GM10248 (cell line): ENCODE data around the gene MLLT10.
"Not testable (repeated sequence)": the region's sequence is repeated elsewhere in the genome, so short reads cannot be mapped to it uniquely, and the experiment has no call there.

Experiments used
- CTCF ChIA-PET: fragments of 300-600 bp; sonication (Branson Sonifier 250); formaldehyde crosslinking; extraction: SDS; loops from one replicate; lab custom pipeline; 2021; ENCODE audit warnings: antibody characterized with exemption; lab: Yijun Ruan, JAX
- POLR2A ChIA-PET: fragments of 350-650 bp; sonication (Branson Sonifier 250); formaldehyde crosslinking; extraction: SDS; loops from one replicate; lab custom pipeline; 2020; ENCODE audit warnings: antibody characterized with exemption; lab: Yijun Ruan, JAX
- DNase-seq: peaks from one replicate; pipeline ENCODE4 v3.0.0; 2012; ENCODE audit errors: extremely low spot score
- TF ChIP-seq, protein P1 (sequence below): IDR thresholded peaks from 2 replicates; pipeline ENCODE4 v1.5.1; 2012; ENCODE audit warnings: mild to moderate bottlenecking, low read depth; ENCODE audit errors: extremely low read depth, missing control alignments, control extremely low read depth

MLLT10 gene

DNA sequence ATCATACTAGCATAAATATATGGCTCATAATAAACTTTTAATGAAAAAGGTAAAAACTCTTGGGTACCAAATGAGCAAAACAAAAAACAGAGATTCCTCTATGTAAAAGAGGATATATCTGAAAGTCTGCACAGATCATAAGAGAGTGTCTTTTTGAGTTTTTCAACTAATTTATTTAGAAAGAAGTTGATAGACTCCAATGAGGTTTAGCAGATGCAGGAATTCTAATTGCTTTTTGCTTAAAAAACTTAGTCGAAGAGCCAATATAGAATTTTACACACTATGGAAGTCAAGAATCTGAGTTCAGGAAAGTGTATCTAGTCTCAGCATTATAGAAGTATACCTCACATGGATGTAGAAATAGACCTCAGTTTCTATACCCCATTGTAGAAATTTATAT lies 3.4 kb upstream of the MLLT10 start:
- CTCF ChIA-PET: no interaction called here
- POLR2A ChIA-PET: no interaction called here
- TF ChIP-seq, protein P1, sequence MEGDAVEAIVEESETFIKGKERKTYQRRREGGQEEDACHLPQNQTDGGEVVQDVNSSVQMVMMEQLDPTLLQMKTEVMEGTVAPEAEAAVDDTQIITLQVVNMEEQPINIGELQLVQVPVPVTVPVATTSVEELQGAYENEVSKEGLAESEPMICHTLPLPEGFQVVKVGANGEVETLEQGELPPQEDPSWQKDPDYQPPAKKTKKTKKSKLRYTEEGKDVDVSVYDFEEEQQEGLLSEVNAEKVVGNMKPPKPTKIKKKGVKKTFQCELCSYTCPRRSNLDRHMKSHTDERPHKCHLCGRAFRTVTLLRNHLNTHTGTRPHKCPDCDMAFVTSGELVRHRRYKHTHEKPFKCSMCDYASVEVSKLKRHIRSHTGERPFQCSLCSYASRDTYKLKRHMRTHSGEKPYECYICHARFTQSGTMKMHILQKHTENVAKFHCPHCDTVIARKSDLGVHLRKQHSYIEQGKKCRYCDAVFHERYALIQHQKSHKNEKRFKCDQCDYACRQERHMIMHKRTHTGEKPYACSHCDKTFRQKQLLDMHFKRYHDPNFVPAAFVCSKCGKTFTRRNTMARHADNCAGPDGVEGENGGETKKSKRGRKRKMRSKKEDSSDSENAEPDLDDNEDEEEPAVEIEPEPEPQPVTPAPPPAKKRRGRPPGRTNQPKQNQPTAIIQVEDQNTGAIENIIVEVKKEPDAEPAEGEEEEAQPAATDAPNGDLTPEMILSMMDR: no peak
- DNase-seq: no peak

DNA sequence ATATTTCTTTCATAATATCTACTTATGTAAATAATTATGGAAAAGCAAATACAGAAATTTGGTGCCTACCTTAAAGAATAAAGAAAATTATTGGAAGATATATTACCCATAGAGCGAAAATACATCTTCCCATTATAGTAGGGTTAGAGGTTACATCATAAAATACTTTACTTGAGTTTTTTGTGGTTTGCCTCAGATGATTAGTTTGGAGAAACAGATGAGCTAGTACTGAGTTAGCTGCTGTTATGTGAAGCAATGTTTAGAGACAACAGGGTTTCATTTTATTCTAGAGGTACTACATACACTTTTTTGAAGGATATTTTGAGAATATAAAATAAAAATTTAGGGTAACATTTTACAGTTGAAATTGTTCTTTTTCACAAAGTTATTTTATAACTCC lies 2.9 kb upstream of the MLLT10 start:
- TF ChIP-seq, protein P1: no peak
- ChIA-PET POLR2A (no interaction called here), CTCF (no interaction called here)
- DNase-seq: no peak

DNA sequence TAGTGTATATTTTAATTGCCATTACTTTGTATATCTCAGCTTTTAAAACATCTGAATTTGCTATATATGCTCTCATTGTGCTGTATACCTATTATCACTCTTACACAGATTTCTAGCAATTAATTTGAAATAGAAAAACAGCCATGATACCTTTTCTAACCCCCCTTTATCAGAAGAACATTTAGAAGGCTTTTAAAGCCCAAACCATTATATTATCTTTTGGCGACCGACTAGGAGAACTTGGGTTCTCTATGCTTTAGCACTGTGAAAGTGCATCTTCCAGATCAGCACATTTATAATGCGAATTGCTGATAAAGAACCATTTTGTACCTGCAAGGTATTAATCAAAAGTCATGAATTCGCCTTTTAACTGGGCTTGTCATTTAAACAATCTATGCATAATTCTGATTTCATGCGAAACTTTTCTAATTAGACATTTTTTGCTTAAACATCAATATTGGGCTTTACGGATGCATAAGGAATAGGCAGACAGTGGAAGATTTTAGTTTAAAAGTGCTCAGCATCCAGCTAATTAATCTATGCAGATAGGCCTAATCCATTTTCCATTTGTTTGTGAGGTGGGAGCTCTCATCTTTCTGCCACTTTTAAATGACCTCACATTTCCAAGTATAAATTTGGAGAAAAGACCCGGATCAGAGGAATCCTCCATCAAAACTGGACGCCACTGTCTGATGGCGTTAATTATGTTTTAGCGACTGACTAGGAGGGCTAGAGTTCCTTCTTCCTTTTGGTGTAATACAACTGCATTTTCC lies 1.2 kb upstream of the MLLT10 start:
- no peak for DNase-seq
- TF ChIP-seq, protein P1: no peak
- ChIA-PET POLR2A (no interaction called here), CTCF (interaction anchor here (0.7 to 1.3 kb wide), 2 partner anchors 15 to 37 kb away, joined by 3 to 5 read pairs; no protein-coding TSS in a partner anchor)

DNA sequence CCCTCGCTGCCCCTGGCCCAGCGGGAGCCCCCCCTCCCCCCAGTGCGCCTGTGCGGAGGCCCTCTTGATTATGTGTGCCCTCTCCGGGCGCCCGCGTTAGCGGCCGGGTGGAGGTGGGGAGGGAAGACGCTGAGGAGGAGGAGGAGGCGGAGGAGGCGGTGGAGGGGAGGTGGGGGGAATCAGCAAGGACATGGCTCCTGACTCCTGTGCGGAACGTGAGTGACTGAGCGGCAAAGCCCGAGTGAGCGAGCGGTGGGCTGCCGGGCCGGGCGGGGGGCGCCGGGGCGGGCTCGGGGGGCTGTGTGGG lies 201 bp downstream of the MLLT10 start:
- no peak for DNase-seq
- TF ChIP-seq, protein P1: no peak
- CTCF ChIA-PET: no interaction called here
- POLR2A ChIA-PET: no interaction called here

DNA sequence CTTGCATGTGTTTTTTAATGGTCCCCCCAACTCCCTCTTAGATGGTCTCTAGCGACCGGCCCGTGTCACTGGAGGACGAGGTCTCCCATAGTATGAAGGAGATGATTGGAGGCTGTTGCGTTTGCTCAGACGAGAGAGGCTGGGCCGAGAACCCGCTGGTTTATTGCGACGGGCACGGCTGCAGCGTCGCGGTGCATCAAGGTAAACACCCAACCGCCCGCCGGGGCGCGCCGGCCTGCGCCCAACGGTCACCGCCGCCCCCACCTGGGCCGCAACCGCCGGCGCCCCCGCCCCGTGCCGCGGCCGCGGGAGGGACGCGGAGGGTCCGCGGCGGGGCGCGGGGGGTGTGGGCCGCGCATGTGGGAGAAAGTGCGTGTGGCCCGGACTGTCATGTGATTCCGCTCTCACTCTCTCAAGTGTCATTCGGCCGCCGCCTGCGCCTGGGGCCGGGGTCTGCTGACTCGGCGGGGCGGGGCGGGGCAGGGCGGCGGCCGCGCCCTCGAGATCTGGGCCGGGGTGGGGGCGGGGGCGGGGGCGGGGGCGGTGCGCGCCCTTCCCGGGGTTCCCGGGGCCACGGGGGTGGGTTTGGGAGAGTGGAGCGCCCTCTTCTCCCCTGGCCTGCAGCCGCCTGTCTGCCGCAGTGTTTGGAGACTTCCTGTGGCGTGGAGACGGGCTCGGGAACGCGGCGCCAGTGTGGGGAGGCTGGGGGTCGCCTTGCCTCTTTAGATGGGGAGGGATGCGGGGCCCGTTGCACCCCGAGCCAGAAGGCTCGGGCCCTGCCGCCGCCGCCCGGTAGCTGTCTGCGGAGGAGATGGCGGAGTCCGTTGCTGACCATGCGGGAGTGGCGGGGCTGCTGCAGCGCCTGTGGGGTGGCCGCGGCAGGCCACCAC lies 817 bp downstream of the MLLT10 start:
- ChIA-PET POLR2A (no interaction called here), CTCF (no interaction called here)
- DNase-seq: peak; percentile 54
- TF ChIP-seq, protein P1: no peak

DNA sequence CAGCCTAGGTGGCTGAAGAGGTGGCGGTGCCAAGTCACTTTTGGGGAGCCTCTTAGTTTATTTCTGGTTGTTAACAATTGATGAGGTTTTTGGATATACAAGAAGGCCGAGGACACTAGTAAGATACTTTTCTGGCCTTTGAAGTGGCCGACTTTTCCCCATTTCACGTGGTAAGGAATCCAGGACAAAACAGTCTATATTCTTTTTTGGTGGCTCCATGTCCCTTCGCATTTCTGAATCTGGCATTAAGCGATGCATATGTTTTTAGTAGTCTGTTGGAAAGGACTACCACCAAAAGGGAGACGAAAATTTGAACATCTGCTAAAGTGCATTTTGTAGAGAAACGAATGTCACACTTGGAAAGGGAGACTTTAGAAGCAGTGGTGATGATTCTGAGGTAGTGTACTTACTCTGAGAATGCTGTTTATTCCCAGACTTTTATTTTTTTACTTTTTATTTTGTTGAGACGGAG lies 1.5 kb downstream of the MLLT10 start:
- ChIA-PET POLR2A (no interaction called here), CTCF (no interaction called here)
- TF ChIP-seq, protein P1: no peak
- DNase-seq: no peak

DNA sequence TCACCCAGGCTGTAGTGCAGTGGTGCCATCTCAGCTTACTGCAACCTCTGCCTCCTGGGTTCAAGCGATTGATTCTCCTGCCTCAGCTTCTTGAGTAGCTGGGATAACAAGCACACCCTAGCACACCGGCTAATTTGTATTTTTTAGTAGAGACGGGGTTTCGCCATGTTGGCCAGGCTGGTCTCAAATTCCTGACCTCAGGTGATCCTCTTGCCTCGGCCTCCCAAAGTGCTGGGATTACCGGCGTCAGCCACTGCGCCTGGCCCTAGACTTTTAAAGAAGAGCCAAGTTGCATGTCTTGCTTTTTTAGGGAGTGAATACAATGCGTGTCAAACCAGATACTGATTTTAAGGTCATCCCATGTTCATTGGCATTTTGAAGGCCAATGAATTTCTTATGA lies 1.9 kb downstream of the MLLT10 start:
- CTCF ChIA-PET, DNase-seq, POLR2A ChIA-PET: not testable (repeated sequence)
